Central memory CD8-positive, alpha-beta T cell (primary cell): Measurements from ENCODE around the gene IL11.
A peak's percentile ranks its signal among the peaks of the same experiment; 100 is the strongest.

Source experiments
- ATAC-seq: fragments of 150-1000 bp; cut with Tn5 transposase; replicated peaks from 2 replicates; pipeline ENCODE4 v1.10.0; 2022; ENCODE audit warnings: mild to moderate bottlenecking, moderate FRiP score, moderate number of reproducible peaks; ENCODE audit not compliant: poor library complexity, severe bottlenecking; ENCODE audit errors: extremely low read depth
- DNase-seq, 2 donors: peaks; one replicate each; pipeline ENCODE4 v3.0.0; 2021; ENCODE audit warnings: low spot score in 2 of 2
- H3K27ac Mint-ChIP-seq: one replicate; pipeline ENCODE4 v1.8.0; 2022; ENCODE audit warnings: low read depth, mild to moderate bottlenecking, moderate library complexity, mixed read lengths
- H3K27me3 Mint-ChIP-seq: one replicate; pipeline ENCODE4 v1.8.0; 2022; ENCODE audit warnings: mixed read lengths
- H3K36me3 Mint-ChIP-seq: one replicate; pipeline ENCODE4 v1.8.0; 2022; ENCODE audit warnings: mild to moderate bottlenecking, moderate library complexity, mixed read lengths; ENCODE audit not compliant: insufficient read depth
- H3K4me1 Mint-ChIP-seq: one replicate; pipeline ENCODE4 v1.8.0; 2022; ENCODE audit warnings: mixed read lengths
- H3K4me3 Mint-ChIP-seq: one replicate; pipeline ENCODE4 v1.8.0; 2022; ENCODE audit warnings: mild to moderate bottlenecking, moderate library complexity, mixed read lengths
- H3K9me3 Mint-ChIP-seq: one replicate; pipeline ENCODE4 v1.8.0; 2022; ENCODE audit warnings: mixed read lengths

The IL11 gene

DNA sequence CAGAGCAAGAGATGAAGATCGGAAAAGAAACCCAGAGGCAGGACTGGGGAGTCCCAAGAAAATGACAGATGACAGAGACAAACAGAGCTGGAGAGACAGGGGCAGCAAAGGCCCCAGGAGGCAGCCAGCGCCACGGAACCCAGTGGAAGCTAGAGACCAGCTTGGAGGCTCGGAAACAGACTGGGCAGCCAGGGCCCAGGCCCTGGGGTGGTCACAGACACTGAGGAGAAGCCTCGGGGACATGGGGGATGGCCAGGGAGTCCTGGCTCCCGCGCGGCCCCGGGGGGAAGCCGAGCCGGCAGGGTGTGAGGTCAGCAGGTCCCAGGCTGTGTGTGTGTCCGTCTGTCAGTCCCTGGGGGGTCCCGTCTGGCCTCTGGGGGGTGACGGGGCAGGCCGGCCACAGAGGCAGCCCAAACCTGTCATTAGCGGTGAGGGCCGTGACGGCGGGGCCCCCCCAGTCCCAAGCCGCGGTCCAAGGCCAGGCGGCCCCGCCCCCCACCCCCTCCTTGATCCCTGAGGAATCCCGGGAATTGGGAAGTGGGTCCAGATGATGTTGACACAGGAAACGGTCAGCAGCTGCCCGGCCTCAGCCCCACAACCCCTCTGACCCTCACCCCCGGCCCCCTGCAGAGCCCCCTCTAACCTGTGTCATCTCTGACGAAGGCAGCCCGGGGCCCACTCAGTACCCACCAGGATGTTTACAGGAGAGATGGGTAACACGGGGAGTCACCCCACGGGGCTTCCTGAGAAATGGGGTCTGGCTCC, 3.9 kb upstream of the IL11 start:
- H3K27ac Mint-ChIP-seq, result no peak overlapping the region
- H3K4me3 Mint-ChIP-seq, result no peak overlapping the region
- no peak for ATAC-seq
- H3K36me3 Mint-ChIP-seq, result peaks cover 4% of the 10 kb centered on the region
- peaks cover 11% of the 10 kb centered on the region for H3K4me1 Mint-ChIP-seq
- peaks cover 56% of the 10 kb centered on the region for H3K27me3 Mint-ChIP-seq
- DNase-seq, result no peak
- H3K9me3 Mint-ChIP-seq, result no peaks in the 10 kb centered on the region

DNA sequence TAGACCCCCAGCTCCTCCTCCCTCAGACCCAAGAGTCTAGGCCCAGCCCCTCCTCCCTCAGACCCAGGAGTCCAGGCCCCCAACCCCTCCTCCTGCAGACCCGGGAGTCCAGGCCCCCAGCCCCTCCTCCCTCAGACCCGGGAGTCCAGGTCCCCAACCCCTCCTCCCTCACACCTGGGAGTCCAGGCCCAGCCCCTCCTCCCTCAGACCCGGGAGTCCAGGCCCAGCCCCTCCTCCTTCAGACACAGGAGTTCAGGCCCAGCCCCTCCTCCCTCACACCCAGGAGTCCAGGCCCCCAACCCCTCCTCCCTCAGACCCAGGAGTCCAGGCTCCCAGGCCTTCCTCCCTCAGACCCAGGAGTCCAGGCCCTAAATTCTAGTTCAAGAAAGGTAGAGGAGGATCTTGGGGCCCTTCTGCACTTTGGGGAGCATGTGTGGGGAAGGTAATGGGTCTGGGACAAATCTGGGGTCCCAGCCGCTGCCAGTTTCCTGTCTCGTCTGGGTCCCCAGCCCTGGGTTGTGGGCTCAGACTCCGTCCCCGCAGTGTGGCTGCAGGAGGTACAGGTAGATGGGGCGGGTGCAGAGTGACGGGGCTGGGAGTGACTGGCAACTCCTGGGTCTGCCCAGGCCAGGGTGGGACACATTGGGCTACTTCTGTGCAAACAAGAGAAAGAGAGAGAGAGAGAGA, 3.2 kb upstream of the IL11 start:
- no peak for DNase-seq
- peaks cover 56% of the 10 kb centered on the region for H3K27me3 Mint-ChIP-seq
- H3K4me1 Mint-ChIP-seq, result peaks cover 11% of the 10 kb centered on the region
- ATAC-seq, result no peak
- no peaks in the 10 kb centered on the region for H3K9me3 Mint-ChIP-seq
- H3K4me3 Mint-ChIP-seq, result no peak overlapping the region
- H3K27ac Mint-ChIP-seq, result no peak overlapping the region
- peaks cover 4% of the 10 kb centered on the region for H3K36me3 Mint-ChIP-seq

DNA sequence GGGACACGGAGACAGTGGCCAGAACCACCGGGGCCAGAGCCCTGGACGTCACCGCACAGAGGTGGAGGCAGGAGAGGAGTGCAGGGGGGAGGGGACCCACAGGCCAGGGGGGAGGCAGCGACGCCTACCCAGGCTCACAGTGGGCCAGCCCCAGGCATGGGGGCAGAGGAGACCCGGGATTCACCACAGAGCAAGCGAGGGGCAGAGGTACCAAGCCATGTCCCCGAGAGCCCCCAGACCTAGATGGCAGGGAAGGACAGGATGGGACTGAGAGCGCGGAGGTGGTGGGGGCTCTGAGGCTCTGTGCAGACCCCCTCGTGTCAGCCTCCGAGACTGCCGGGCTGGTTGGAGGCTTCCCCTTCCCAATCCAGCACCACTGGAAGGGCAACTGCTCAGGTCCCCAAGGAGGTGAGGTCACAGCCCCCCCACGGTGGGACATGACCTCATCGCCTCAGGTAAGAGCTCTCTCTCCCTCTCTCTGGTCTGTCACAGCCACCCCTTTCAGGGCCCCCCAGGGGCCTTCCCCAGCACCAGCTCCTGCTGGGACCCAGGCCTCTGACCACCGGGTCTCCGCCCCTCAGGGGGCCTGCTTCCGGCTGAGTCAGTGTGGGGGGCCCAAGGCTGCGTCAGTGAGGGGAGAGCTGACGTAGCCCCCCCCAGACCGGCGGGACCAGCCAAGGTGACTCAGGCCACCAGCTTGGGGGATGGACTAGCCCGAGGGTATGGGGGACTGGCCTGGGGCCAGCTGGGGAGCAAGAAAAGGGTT, 2.2 kb upstream of the IL11 start:
- Mint-ChIP-seq H3K9me3 (no peaks in the 10 kb centered on the region), H3K4me1 (peaks cover 11% of the 10 kb centered on the region), H3K27me3 (peaks cover 56% of the 10 kb centered on the region), H3K4me3 (no peak overlapping the region), H3K36me3 (peaks cover 4% of the 10 kb centered on the region), H3K27ac (no peak overlapping the region)
- no peak for DNase-seq
- ATAC-seq, result no peak

DNA sequence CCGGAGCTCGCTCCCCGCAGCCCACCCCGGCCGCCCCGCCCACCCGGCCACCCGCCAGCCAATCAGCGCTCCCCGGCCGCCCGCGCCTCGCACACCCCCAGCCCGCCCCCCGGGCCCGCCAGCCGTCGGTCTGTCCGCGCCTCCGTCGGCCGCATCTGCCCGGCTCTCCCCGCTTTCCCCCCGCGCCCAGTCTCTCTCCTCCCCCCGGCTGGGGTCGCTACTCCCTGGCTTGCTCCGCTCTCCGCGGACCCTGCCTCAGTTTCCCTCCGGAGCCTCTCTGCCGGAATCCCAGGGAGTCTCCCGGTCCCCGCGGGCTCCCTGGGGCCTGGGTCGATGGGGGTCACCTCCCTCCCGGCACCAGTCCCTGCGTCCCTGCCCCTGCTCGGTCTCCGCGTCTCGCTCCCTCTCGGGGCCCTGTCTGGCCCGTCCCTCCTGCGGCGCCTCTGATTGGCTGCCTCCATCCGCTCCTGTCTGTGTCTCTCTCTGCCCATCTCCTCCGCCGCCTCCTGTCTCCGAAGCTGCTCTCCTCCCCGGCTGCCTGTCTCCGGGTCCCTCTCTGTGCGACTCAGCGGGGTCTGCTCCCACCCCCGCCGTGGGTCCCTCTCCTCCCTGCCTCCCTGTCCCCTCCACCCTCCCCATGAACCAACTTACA, 484 bp downstream of the IL11 start:
- Mint-ChIP-seq H3K4me1 (peaks cover 11% of the 10 kb centered on the region), H3K4me3 (peak overlapping the region; percentile 75), H3K27ac (no peak overlapping the region), H3K27me3 (peaks cover 66% of the 10 kb centered on the region), H3K9me3 (no peaks in the 10 kb centered on the region), H3K36me3 (peaks cover 4% of the 10 kb centered on the region)
- ATAC-seq, result peak; percentile 64
- no peak for DNase-seq

DNA sequence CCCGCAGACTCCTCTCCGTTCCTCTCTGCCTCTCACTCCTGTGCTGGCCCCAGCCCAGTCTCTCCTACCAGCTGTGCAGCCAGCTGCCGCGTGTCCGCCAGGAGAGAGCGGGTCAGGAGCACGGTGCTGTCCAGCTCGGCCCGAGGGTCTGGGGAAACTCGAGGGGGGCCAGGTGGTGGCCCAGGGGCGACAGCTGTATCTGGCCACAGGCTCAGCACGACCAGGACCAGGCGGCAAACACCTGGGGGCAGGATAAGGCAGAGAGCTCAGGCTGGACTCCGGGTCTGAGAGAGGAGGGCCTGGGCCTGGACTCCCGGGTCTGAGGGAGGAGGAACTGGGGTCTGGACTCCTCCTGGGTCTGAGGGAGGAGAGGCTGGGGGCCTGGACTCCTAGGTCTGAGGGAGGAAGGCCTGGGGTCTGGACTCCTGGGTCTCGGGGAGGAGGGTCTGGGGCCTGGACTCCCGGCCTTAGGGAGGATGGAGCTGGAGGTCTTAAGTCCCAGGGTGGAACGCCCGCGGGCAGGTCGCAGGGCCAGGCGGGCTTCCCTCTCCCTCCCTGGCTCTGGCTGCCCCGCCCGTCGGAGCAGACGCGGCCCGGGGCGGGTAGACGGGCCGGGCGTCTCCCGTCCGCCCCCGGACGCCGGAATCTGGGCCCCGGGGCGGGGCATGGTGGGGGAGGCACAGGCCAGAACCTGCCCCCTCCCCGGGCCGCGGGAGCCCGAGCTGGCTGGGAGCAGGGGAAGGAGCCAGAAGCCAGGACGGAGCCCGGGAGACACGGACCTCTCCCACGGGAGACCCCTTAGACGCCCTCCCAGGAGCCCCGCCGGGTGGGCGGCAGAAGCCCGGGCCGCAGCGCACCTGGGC, 1.3 kb downstream of the IL11 start:
- Mint-ChIP-seq H3K4me1 (peaks cover 10% of the 10 kb centered on the region), H3K9me3 (no peaks in the 10 kb centered on the region), H3K27me3 (peaks cover 62% of the 10 kb centered on the region), H3K4me3 (peak overlapping the region; percentile 53), H3K27ac (no peak overlapping the region), H3K36me3 (peaks cover 4% of the 10 kb centered on the region)
- ATAC-seq (peak; percentile 31), DNase-seq (no peak)

DNA sequence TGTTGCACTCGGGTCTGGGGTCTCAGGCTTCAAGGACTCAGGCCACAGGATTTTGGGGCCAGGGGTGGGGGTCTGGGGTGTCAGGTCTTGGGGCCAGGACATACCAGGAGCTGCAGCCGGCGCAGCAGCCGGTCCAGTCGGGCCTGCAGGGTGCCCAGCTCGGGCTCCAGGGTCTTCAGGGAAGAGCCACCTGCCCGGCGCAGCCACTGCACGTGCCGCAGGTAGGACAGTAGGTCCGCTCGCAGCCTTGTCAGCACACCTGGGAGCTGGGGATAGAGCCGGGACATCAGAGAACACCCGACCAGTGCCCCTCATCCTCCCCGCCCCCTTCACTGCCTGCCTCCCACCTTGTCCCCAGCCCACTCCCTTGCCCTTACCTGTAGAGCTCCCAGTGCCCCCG, 2.2 kb downstream of the IL11 start:
- Mint-ChIP-seq H3K4me1 (peaks cover 5% of the 10 kb centered on the region), H3K36me3 (peaks cover 4% of the 10 kb centered on the region), H3K27ac (no peak overlapping the region), H3K27me3 (peaks cover 54% of the 10 kb centered on the region), H3K9me3 (no peaks in the 10 kb centered on the region), H3K4me3 (no peak overlapping the region)
- no peak for DNase-seq
- ATAC-seq, result no peak

DNA sequence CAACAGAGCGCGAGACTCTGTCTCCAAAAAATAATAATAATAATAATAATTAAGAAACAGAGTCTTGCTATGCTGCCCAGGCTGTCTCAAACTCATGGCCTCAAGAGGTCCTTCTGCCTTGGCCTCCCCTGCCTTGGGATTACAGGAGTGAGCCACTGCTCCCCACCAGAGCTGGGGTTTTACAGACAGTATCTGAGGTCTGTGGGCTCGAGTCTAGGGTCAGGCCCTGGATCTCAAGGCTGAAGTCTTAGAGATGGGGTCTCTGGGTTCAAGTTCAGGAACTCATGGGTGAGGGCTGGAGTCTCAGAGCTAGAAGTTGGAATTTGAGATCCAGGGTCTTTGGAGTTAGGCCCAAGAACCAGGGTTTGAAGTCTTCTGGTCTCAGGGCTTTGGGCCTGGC, 3.5 kb downstream of the IL11 start:
- peaks cover 2% of the 10 kb centered on the region for H3K36me3 Mint-ChIP-seq
- H3K4me3 Mint-ChIP-seq, result no peak overlapping the region
- ATAC-seq (no peak), DNase-seq (no peak)
- H3K9me3 Mint-ChIP-seq, result no peaks in the 10 kb centered on the region
- H3K27ac Mint-ChIP-seq, result no peak overlapping the region
- peaks cover 47% of the 10 kb centered on the region for H3K27me3 Mint-ChIP-seq
- peaks cover 5% of the 10 kb centered on the region for H3K4me1 Mint-ChIP-seq

DNA sequence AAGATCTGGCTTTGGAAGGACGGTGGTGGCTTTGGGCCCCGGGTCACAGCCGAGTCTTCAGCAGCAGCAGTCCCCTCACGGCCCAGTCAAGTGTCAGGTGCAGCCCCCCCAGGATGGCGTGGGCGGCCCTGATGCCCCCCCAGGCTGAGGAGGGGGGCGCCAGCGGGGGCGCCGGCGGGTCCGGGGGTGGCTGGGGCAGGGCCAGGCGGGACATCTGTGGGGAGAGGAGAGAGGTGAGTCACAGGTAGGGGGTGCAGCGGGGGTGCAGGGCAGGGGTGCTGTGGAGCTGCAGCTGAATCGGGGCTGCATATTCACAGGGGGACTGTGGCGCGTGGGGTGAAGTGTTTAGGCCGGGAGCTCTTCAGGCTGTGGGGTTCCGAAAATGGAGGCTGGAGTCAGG, 4.3 kb downstream of the IL11 start:
- H3K27me3 Mint-ChIP-seq, result peaks cover 38% of the 10 kb centered on the region
- no peak for ATAC-seq
- no peak for DNase-seq
- peaks cover 2% of the 10 kb centered on the region for H3K36me3 Mint-ChIP-seq
- H3K27ac Mint-ChIP-seq, result no peak overlapping the region
- peaks cover 5% of the 10 kb centered on the region for H3K4me1 Mint-ChIP-seq
- H3K9me3 Mint-ChIP-seq, result no peaks in the 10 kb centered on the region
- no peak overlapping the region for H3K4me3 Mint-ChIP-seq

DNA sequence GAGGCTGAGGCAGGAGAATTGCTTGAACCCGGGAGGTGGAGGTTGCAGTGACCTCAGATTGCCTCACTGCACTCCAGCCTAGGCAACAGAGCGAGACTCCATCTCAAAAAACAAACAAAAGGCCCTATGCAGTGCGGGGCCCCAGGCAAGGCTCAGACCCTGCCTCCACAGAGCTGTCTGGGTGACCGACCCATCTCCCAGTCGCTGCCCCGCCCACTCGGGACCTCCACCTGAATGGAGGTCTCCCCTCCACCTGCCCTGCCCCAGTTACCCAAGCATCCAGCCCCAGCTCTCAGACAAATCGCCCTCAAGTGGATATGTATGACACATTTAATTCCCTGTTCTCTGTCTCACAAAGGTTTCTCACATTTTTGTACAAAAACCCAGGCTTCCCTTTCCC, 5.0 kb downstream of the IL11 start:
- ATAC-seq, result no peak
- Mint-ChIP-seq H3K36me3 (peaks cover 2% of the 10 kb centered on the region), H3K4me3 (no peak overlapping the region), H3K4me1 (peaks cover 5% of the 10 kb centered on the region), H3K27ac (no peak overlapping the region), H3K27me3 (peaks cover 31% of the 10 kb centered on the region), H3K9me3 (no peaks in the 10 kb centered on the region)
- DNase-seq, result no peak

DNA sequence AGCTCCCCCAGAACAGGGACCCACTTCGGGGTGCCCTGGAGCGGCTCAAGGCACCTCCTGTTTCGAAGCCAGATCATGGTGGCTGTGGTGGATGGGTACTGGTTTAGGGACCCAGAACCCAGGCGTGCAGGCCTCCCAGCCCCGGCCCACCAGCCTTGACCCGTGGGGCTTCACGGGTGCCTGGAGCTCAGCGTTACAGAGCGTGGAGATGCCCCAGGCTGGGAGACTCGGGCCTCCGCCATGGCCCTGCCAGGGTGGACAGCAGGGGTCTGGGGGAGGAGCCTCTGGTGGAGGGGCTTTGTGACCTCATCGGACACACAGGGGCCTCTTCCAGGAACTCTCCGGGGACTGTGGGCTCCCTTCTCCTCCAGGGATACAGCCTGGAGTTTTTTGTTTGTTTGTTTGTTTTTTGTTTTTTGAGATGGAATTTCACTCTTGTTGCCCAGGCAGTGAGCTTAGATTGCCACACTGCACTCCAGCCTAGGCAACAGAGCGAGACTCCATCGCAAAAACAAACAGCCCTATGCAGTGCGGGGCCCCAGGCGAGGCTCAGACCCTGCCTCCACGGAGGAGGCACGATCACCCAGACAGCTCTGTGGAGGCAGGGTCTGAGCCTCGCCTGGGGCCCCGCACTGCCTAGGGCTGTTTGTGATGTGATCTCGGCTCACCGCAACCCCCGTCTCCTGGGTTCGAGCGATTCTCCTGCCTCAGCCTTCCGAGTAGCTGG, 7.1 kb downstream of the IL11 start, which contains the start of gene GARIN5B:
TSS of gene GARIN5B (minus strand) at position 271 of the 727 bp plus-strand sequence. CDS start at position 77, 194 bp downstream.
- Mint-ChIP-seq H3K36me3 (no peaks in the 10 kb centered on the region), H3K4me1 (no peaks in the 10 kb centered on the region), H3K27ac (no peak within 1 kb of the TSS), H3K4me3 (no peak within 1 kb of the TSS), H3K9me3 (no peaks in the 10 kb centered on the region), H3K27me3 (peaks cover 27% of the 10 kb centered on the region)
- no peak for DNase-seq
- ATAC-seq, result no peak

DNA sequence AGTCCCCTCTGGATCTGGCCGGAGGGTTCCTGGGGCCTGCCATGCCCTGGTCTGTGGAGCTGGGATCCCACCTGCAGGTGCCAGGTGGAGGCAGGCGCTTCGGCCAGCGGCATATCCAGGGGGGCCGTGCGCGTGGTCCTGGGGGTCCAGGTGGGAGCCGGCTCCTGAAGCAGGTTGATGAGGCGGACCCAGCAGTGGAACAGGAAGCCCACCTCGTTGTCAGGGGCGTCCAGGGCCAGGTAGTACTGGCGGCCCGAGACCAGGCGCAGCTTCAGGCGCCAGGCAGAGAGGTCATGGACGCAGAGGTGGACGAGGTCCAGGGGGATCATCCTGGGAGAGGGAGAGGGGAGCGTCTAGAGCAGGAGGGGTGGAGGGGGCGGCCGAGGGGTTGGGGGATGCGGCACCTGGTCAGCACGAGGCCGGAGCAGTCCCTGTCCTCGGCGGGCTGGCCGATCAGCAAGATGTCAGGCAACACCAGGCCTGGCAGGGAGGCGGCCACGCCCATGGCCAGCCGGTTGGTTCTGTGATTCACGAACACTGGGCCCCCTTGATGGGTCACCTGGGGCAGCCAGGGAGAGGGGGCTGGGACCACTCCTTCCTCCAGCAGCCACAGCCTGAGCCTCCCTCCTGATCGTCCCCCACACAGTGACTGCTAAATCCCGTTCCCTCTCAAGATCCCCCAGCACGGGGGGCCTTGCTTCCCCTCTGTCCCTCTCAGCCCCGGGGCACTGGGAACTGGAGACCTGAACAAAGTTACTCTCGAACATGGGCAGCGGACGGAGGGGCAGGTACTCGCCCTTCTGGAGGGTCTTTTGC, 7.9 kb downstream of the IL11 start:
- Mint-ChIP-seq H3K4me3 (no peak overlapping the region), H3K4me1 (no peaks in the 10 kb centered on the region), H3K27me3 (peaks cover 34% of the 10 kb centered on the region), H3K27ac (no peak overlapping the region), H3K9me3 (no peaks in the 10 kb centered on the region), H3K36me3 (no peaks in the 10 kb centered on the region)
- DNase-seq, result no peak
- no peak for ATAC-seq
